MM.1S (cell line): Measurements from ENCODE around the gene HYKK.

Experiments used
- EZH2 ChIP-seq: fragments of 300-600 bp; sonication (generic); optimal IDR thresholded peaks from 2 replicates; pipeline ENCODE3; 2017; ENCODE audit warnings: low read depth, mild to moderate bottlenecking, antibody characterized with exemption, low read length, mixed read lengths
- TF ChIP-seq, protein P1 (sequence below): fragments of 300-600 bp; sonication (generic); IDR thresholded peaks from 2 replicates; pipeline ENCODE4 v1.5.1; 2016; ENCODE audit warnings: antibody characterized with exemption, low read length, mixed read lengths

DNA sequence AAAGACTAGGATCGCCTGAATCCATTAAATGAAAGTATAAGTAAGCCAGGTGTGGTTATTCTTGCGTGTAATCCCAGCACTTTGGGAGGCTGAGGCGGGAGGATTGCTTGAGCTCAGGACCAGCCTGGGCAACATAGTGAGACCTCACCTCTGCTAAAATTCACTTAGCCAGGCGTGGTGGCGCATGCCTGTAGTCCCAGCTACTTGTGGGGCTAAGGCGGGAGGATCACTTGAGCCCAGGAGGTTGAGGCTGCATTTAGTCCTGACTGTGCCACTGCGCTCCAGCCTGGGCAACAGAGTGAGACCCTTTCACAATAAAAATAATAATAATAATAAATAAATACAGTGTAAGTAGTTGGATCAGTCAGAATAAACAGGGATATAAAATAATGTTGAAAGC lies 25.5 kb upstream of the HYKK start:
- TF ChIP-seq, protein P1, sequence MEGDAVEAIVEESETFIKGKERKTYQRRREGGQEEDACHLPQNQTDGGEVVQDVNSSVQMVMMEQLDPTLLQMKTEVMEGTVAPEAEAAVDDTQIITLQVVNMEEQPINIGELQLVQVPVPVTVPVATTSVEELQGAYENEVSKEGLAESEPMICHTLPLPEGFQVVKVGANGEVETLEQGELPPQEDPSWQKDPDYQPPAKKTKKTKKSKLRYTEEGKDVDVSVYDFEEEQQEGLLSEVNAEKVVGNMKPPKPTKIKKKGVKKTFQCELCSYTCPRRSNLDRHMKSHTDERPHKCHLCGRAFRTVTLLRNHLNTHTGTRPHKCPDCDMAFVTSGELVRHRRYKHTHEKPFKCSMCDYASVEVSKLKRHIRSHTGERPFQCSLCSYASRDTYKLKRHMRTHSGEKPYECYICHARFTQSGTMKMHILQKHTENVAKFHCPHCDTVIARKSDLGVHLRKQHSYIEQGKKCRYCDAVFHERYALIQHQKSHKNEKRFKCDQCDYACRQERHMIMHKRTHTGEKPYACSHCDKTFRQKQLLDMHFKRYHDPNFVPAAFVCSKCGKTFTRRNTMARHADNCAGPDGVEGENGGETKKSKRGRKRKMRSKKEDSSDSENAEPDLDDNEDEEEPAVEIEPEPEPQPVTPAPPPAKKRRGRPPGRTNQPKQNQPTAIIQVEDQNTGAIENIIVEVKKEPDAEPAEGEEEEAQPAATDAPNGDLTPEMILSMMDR = no peak
- no peak for TF ChIP-seq EZH2
